Non-pigmented ciliary epithelial cell (primary cell): Measurements from ENCODE around the gene PLK5.
"Not testable (repeated sequence)": the region's sequence is repeated elsewhere in the genome, so short reads cannot be mapped to it uniquely, and the experiment has no call there.

Experiments used
- DNase-seq: peaks from one replicate; pipeline ENCODE4 v3.0.0-alpha.2; 2010; ENCODE audit warnings: low read depth

Gene PLK5

DNA sequence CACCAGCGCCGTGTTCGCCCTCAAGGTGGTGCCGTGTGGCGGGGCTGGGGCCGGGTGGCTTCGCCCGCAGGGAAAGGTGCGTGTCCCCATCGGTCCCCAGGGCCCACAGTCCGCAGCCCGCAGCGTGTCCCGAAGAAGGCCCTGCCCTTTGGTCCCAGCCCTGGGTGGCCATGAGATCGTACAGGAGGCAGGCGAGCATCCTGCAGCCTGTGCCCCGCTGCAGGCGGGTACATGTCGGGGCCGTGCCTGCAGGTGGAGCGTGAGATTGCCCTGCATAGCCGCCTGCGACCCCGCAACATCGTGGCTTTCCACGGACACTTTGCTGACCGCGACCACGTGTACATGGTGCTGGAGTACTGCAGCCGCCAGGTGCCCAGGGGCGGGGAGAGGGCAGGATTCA, 1.5 kb downstream of the PLK5 start:
- DNase-seq, result no peak

DNA sequence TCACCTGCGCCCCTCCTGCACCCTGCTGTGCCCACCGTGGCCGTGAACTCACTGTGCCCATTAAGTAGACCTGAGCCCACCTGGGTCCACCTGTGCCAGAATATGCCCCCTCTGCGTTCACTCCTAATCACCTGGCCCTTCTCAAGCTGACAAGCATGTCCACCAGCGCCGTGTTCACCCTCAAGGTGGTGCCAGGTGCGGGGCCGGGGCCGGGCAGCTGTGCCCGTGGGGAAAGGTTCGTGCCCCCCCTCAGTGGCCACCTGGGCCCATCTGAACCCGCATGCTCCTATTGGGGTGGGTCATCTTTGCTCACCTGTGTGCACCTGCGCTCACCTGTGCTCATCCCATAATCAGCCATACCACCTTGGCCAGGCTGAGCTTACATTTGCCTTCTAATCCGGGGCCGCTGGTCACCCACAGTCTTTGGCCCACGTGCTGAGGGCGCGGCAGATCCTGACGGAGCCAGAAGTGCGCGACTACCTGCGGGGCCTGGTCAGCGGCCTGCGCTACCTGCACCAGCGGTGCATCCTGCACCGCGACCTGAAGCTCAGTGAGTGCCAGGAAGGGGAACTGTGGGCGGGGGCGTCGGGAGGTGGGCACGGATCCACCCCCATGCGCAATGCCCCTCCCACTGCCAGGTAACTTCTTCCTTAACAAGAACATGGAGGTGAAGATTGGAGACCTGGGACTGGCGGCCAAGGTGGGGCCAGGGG, 2.3 kb downstream of the PLK5 start:
- no peak for DNase-seq

DNA sequence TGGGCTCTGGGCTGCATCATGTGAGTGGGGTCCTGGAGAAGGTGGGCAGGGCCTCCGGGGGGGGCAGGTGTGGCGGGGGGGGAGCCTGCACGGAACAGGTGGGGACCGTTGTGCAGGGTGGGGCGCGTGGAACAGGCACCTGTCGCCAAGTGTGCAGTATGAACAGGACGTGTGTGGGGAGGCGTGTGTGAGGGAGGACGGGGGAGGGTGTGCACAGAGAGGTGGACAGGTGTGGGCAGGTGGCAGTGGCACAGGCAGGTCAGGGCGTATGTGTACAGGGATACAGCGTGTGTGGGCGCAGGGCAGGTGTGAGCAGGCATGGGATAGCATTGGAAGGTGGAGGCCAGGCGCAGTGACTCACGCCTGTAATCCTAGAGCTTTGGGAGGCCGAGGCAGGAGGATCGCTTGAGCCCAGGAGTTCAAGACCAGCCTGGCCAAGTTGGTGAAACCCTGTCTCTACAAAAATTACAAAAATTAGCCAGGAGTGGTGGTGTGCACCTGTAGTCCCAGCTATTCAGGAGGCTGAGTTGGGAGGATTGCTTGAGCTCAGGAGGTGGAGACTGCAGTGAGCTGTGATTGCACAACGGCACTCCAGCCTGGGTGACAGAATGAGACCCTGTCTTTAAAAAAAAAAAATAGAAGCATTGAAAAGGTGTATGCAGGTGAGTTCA, 3.2 kb downstream of the PLK5 start:
- no peak for DNase-seq

DNA sequence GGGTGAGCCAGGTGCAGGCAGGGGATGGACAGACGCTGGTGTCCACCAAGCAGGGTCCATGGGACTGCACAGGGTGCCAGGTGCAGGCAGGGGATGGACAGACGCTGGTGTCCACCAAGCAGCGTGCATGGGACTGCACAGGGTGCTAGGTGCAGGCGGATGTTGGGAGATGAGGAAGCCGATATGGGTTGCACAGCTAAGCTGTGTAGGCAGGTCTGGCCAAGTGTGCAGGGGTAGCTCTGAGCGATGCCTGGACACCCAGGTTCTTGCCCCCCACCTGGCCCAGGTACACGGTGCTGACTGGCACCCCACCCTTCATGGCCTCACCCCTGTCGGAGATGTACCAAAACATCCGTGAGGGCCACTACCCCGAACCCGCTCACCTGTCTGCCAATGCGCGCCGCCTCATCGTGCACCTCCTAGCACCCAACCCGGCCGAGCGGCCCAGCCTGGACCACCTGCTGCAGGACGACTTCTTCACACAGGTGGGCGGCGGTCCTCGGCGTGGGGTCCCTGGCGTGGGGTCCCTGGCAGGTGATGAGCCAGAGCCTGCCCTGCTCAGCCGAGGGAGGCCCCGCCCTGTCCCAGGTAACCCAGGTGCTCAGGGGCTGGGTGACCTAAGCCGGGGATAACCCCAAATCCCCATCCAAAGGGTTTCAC, 3.9 kb downstream of the PLK5 start:
- no peak for DNase-seq

DNA sequence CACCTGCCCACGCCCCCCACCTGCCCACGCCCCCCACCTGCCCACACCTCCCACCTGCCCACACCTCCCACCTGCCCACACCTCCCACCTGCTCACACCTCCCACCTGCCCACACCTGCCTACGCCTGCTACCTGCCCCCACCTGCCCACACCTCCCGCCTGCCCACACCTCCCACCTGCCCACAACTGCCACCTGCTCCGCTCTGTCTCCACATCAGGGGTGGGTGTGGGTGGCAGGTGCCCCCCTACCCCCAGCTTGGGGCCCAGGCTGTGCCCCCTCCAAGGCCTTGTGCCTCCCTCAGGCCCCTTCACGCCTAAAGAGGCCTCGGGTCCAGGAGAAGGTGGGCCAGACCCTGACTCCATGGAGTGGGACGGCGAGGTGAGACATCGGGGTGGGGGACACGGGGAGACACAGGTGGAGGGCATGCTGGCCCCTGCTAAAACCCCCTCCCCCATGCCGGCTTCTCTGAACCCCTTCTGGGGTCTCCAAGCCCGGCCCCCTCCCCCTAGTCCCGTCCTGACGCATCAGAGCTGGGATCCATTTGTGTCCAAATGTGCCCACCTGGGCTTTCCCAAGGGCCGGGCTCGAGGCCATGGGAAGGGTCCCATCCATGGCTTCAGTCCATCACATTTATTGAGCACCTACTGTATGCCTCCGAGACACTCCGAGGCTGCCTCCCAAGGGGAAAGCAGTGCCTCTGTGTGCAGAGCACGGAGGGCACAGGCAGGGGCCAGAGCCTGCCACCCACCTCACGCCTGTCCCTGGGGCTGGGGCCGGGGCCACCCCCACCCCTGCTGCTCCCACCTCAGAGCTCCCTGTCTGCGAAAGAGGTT, 4.9 kb downstream of the PLK5 start:
- no peak for DNase-seq

DNA sequence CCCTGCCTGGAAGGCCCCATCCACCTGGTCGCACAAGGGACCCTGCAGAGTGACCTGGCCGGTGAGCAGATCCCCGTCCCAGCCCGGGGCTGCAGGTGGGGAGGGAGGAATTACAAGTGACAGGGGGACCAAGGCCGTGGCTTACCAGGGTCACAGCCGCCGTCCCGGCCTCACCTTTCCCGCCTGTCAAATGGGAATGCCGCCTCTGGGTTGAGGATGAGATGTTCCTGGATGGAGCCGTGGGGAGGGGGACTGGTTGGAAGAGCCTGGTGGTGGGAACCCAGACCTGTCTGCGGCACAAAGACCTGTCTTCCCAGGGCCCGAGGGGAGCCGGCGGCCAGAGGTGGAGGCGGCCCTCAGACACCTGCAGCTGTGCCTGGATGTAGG, 5.5 kb downstream of the PLK5 start:
- DNase-seq, result no peak

DNA sequence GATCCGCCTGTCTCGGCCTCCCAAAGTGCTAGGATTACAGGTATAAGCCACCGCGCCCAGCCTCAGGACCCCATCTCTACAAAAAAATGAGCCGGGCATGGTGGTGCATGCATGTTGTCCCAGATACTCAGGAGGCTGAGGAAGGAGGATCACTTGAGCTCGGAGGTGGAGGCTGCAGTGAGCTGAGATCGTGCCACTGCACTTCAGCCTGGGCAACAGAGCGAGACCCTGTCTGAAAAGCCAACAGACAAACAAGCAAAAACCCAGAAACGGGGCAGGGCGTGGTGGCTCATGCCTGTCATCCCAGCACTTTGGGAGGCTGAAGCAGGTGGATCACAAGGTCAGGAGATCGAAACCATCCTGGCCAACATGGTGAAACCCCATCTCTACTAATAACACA, 7.0 kb downstream of the PLK5 start:
- not testable (repeated sequence) for DNase-seq

DNA sequence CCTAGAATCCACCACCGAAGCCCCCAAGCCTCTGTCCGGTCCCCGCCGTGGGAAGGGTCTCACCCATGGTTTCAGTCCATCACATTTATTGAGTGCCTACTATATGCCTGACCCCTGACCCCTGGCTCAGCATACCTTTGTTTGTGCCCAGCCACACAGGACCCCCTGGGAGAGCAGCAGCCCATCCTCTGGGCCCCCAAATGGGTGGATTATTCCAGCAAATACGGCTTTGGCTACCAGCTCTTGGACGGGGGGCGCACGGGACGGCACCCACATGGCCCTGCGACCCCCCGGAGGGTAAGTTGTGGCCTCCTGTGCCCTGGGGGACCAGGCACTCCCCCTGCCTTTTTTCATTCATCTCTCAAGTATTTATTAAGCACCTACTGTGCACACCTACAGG, 7.7 kb downstream of the PLK5 start:
- DNase-seq, result no peak

DNA sequence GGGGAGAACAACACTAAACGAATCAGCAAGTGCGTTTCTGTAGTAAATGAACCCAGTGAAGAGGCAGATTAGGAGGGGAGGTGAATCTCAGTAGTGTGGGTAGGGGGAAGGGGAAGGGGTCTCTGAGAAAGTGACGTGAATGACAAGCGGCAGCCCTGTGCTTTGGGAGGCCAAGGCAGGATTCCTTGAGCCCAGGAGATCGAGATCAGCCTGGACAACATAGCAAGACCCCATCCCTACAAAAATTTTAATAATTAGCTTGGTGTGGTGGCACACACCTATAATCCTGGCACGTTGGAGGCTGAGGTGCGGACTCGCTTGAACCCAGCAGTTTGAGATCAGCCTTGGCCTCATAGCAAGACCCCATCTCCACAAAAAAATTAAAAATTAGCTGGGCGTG, 8.1 kb downstream of the PLK5 start:
- DNase-seq, result no peak

DNA sequence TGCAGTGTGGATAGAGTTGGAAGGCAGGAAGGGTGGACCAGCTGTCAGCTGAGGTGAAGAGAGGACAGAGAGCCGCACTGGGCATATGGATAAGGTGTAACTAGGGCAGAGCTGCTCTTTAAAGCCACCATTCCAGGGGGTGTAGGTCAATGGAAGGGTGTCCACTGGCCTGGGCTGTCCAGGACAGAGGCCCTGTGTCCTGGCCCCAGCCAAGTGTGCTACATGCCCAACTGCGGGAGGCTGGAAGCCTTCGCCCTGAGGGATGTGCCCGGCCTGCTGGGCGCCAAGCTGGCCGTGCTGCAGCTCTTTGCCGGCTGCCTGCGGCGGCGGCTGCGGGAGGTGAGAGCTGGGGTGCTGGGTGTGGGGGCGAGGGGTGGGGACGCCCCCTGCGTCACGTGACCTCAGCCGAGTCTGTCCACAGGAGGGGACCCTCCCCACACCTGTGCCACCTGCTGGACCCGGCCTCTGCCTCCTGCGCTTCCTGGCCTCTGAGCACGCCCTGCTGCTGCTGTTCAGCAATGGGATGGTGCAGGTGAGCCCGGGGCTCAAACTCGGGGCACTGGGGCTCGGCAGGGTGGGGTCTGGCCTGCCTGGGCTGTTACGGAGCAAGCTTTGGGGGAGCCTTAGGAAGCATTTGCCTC, 9.8 kb downstream of the PLK5 start:
- DNase-seq, result no peak

DNA sequence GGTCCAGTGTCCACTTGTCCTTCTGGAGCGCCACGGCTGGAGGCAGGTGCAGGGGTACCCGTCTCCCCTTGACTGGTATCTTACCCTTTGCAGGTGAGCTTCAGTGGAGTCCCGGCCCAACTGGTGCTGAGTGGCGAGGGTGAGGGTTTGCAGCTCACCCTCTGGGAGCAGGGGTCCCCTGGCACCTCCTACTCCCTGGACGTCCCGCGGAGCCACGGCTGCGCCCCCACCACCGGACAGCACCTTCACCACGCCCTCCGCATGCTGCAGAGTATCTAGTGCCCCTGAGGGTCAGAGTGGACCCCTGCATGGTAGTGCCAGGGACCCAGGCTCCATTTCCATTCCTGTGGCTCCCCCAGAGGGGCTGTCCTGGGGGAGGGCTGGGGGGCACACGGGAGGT, 11.1 kb downstream of the PLK5 start:
- no peak for DNase-seq

DNA sequence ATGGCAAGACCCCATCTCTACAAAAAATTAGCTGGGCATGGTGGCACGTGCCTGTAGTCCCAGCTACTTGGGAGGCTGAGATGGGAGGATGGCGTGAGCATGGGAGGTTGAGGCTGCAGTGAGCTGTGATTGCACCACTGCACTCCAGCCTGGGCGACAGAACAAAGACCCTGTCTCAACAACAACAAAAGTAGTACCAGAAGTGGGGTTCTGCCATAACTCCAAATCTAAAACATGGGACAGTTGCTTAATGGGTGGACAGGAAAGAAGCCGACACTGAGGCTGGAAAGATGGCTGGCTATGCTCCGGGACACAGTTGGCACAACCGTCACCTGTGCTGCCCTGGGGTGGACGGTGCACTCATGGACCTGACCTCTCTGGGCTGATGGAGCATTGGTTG, 11.8 kb downstream of the PLK5 start:
- not testable (repeated sequence) for DNase-seq

DNA sequence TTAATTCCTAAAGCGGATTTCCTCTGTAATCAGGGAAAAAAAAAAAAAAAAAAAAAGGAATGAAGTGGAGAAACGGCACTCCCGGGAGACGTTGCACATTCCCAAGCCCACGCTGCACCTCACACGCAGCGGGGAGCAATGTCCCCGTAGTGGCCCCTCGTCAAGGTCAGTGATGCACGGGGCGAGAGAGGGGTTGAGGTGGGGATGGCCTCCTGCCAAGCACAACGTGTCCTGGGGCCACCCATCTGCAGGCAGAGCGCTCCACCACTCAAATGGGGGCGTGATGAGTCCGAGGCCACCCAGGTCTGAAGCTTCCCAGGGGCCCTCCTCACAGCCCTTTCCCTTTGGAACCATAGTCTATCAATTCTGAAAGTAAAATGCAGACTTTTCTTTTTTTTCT, 15.1 kb downstream of the PLK5 start:
- no peak for DNase-seq

DNA sequence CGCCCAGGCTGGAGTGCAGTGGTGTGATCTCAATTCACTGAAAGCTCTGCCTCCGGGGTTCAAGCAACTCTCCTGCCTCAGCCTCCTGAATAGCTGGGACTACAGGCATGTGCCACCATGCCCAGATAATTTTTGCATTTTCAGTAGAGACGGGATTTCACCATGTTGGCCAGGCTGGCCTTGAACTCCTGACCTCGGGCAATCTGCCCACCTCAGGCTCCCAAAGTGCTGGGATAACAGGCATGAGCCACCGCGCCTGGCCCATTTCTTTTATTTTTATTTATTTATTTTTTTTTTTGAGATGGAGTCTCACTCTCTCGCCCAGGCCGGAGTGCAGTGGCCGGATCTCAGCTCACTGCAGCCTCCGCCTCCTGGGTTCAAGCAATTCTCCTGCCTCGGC, 15.9 kb downstream of the PLK5 start:
- DNase-seq, result not testable (repeated sequence)

DNA sequence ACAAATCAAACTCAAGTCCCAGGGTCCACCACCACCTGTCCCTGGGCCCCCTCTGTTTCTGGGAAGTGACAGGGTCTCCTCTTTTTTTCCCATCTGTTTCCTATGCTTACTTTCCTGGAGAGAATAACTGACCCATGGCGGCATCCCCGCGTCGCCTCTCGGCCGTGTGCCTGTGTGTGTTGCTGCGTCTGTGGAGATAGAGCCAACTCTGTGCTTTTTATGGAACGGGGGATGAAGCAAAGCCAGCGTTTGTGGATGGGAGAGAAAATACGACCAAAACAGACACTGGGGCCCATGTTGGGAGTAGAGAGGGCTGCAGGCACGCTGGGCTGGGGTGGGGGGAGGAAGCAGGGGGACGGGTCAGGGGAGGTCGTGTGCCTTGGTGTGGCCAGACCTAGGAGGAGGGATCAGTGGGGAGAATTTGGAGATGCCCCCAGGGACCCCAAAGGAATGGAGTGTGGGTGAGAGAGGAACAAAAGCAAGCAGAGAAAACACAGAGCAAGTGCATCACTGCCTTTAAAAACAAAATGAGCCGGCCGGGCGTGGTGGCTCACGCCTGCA, 16.6 kb downstream of the PLK5 start:
- DNase-seq, result no peak

DNA sequence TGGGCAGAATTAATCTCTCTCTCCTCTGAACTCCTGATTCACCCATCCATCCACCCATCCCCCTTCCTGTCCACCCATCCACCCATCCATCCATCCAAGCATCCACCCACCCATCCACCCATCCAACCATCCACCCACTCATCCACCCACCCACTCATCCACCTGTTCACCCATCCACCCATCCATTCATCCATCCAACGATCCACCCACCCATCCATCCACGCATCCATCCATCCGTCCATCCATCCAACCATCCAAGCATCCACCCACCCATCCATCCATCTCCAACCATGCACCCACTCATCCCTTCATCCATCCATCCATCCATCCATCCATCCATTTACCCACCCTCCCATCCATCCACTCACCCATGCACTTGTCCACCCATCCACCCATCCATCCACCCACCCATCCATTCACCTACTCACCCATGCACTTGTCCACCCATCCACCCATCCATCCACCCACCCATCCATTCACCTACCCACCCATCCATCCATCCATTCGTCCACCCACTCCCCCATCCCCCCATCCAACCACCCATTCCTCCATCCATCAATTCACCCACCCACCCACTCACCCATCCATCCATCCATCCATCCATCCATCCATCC, 25.6 kb downstream of the PLK5 start:
- no peak for DNase-seq

DNA sequence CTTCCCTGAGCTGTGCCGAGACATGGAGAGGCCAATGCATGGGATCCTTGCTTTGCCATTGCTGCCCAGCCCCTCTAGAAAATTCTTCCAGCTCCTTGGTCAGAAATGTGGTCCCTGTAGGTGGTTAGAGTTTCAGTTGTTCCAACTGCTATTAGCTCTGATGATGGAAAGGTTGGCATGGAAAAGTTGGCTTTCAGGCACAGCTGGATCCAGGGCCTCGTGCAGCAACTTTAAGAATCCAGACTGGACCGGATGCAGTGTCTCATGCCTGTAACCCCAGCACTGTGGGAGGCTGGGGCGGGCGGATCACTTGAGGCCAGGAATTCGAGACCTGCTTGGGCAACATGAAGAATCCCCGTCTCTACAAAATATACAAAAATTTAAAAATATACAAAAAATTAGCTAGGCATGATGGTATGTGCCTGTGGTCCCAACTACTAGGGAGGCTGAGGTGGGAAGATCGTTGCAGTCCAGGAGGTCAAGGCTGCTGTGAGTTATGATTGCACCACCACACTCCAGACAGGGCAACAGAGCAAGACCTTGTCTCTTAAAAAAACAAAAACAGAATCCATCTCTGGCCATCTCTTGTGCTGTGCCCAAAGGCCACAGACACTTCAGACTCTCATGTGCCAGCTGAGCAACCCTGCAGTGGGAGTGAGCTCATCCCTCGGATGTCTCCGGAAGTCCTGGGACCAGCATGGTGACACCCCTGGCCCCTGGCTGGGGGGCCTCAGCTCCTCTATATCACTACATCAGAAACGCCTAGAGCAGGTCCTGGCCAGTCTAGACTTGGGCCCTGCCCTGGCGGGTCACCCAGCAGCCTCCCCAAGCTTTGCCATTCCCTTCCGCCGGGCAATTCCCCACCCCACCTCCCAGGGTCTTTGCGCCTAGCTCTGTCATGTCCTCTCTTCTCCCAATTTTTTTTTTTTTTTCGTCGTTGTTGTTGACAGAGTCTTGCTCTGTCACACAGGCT, 27.5 kb downstream of the PLK5 start:
- DNase-seq, result no peak

DNA sequence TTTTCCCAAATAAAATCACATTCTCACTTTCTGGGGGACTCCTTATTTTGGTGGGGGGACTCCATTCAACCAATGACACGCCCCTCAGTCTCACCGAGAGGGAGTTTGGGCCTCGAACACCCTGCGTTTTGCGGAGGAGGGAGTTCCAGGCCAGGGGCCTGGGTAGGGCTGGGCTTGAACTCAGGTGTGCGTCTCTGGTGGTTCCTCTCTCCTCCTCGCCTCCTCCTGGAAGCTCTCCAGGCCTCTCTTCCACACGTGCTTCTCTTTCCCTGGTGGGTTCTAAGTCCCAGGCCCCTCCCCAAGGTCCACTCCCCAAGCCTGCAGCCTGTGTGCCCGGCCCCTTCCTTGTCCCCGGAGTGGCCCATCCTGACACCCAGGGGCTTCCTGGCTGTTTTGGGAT, 29.5 kb downstream of the PLK5 start:
- no peak for DNase-seq

DNA sequence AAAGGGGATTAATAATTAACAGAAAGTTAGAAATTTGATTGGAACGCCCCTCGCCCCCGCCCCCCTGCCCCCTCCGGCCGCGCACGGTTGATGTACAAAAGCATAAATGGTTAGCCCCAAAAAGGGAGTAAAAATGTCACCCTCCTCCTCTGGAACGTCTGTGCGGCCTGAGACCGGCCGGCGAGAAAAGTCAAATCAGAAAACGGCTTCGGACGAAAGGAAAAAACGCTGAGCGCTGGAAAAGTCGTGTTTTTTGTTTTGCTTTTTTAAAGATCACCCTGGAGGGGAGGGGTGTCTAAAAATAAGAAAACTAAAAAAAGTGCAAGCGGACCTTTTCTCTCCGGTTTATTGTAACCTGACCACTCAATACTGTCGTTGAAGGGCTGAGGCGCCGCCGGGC, 31.1 kb downstream of the PLK5 start:
- DNase-seq, result no peak
